HG02981 (cell line): ENCODE data around the gene RHEBL1.

Experiments
- ATAC-seq: cut with Tn5 transposase; IDR thresholded peaks from one replicate; pipeline ENCODE4 v1.9.1; 2021; ENCODE audit warnings: mild to moderate bottlenecking, moderate library complexity; ENCODE audit not compliant: unreplicated experiment

The RHEBL1 gene

DNA sequence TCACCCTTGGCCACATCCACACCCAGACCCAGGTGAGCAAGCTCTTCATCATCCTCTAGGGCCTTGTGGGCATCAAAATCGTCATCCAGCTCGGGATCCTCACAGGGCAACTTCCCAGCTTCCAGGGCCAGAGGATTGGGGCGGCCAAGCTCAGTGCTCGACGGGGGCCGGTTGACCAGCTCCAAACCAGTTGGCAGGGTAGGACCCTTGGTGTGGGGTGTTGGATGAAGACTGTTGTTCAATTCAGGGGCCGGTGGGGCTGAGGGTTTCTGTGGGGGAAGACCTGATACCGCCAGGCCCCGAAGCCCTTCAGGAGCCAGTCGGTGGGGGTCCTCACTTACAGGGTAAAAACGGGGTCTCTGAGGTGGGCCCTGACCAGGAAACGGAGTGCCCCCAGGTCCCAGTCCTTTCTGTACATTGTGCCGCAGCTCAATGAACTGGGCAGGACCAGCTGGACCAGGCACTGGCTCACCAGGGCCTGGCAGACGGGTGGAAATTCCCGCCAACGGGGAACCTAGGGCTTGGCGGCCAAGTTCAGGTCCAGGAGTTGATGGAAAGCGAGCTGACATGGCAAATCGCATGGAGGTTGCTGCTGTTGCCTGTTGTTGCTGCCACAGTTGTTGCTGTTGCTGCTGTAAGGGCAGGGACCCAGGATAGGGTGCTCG, 31.4 kb downstream of the RHEBL1 start:
- no peak for ATAC-seq

DNA sequence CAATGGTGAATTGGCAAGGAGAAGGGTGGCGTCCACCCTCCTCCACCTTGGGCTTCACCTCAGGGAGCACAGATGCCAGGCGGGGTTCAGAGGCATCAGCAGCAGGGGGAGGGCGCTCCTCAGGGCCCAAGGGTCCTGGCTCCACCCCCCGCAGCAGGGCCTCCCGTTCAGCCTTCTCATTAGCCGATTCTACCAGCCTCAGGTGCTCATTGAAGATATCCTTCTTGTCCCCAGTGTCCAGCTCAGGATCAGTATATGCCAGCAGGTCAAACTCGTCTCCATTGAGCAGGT, 31.9 kb downstream of the RHEBL1 start:
- ATAC-seq = no peak

DNA sequence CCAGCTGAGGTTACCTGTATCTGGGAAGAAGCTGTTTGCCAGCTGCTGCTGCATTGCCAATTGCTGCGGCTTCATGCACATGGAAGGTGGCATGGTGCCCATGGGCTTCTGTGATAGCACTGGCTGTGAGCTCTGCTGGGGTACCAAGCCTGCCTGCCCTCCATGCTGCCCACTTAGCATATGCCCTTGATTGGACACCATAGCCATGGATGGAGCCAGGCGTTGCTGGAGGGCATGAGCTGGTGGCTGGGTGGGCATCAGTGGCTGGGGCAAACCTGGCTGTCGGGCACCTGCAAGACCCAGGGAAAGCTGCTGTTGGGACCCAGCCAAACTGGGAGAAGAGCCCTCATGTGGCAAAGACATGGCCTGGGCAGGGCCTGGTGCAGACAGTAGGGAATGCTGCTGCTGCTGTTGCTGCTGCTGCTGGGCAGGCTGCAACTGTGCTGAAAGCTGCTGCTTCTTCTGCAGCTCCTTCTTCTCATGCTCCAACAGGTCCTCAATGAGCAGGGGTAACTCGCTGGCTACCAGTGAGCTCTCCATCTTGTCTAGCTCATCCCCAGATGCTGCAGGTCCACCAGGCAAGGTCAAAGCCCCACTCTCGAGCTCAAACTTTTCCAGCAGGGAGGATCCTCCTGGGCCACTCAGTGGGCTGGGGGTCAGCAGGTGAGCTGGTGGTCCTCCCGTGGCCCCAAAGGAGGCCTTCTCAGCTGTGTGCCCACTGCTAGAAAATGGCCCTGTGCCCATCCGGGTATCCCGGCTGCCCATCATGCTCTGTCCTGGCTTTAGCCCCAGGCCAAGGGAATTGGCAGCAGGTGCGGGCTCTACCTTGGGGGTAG, 32.5 kb downstream of the RHEBL1 start:
- ATAC-seq = no peak

DNA sequence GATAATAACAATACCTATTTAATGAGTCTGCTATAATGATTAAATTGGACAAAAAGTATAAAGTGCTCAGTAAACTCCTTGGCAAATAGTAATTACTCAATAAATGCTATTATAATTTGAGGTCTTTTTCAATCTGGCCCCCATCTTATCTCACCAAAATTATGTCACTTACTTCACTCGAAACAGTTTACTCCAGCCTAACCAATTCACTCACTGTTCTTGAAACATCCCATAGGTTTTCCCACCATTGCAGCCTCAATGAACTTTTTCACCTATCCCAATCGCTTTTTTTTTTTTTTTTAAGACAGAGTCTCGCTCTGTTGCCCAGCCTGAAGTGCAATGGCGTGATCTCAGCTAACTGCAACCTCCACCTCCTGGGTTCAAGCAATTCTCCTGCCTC, 33.8 kb downstream of the RHEBL1 start:
- no peak for ATAC-seq

DNA sequence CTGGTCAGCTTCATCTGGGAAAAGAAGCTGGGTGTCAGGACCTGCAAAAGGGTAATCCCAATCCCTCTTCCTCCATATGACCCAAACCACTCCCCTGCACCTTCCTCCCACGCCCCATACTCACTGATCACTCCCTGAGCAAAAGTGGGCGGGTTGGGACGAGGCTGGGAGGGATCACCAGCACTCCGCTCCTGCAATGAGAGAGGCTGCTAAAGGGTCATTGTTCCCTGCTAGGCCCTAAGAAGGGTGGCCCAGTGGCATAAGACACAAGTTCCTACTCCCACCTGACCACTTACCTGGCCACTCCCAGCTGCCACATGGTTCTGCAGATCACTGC, 35.5 kb downstream of the RHEBL1 start:
- ATAC-seq = no peak

DNA sequence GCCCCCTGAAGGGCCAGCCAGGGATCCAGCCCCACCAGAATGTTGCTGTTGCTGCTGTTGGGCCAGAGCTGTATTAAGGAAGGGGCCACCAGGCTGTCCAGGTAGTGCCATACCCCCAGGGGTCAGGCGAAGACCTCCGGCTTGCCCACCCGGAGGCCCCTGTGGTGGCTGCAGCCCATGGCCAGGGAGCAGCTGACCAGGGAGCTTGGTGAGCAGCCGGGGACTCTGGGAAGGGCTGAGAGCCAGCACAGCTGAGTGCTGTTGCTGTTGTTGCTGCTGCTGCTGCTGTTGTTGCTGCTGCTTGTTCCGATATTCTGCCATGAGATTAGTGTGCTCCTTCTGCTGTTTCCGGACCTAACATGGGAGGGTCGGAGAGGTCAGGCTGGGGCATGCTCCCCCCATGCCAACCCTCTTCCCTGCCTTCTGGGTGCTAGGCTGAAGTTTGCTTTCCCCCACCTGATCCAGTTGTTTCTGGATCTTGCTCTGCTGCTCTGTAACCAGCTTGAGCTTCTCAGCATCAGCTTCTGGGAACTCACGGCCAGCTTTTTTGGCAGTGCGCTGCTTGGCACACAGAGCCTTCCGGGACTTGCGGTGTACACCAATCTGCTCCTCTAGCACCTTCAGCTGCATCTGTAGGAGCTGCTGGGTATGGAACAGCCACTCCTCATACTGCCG, 36.0 kb downstream of the RHEBL1 start:
- ATAC-seq = no peak

DNA sequence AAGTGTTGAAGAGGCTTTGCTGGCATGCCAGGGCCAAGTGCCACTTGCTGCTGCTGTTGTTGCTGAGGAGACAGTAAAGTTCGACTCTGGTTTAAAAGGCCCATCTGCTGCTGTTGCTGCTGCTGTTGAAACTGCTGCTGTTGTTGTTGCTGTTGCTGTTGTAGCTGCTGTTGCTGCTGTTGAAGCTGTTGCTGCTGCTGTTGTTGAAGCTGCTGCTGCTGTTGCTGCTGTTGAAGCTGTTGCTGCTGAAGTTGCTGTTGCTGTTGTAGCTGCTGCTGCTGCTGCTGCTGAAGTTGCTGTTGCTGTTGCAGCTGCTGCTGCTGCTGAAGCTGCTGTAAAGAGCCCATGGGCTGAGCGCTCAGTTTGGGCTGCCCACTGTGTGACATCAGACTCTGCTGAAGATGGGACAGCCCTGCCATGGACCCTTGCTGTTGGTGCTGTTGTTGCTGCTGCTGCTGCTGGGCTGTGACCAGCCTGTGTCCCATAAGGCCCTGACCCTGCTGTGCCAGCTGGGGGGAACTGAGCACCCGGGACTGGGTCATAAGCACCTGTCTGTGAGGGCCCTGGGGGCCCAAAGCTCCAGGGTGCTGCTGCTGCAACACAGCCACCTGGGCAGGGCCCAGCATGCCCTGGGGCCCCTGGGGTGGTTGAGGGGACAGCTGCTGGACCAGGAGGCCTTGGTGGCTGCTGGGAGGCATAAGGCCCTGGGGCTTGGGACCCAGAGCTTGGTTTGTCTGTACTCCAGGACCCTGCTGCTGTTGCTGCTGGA, 36.9 kb downstream of the RHEBL1 start:
- ATAC-seq = no peak

DNA sequence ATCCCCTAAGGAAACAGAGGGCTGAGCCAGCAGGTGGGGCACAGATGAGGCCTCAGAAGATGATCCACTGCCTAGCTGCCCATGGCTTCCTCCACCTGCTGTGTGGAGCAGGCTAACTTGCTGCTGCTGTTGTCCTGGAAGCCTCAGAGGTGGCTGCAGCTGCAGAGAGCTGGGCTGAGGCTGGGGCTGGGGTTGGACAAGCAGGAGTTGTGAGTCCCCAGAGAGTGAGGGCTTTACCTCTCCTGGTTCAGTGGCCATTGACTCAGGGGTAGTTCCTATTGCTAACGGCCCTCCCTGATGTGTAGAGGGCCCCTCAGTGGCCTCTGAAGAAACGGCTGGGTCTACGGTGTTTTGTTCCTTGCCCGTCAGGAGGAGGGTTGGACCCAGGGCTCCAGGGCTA, 37.5 kb downstream of the RHEBL1 start:
- ATAC-seq = no peak

DNA sequence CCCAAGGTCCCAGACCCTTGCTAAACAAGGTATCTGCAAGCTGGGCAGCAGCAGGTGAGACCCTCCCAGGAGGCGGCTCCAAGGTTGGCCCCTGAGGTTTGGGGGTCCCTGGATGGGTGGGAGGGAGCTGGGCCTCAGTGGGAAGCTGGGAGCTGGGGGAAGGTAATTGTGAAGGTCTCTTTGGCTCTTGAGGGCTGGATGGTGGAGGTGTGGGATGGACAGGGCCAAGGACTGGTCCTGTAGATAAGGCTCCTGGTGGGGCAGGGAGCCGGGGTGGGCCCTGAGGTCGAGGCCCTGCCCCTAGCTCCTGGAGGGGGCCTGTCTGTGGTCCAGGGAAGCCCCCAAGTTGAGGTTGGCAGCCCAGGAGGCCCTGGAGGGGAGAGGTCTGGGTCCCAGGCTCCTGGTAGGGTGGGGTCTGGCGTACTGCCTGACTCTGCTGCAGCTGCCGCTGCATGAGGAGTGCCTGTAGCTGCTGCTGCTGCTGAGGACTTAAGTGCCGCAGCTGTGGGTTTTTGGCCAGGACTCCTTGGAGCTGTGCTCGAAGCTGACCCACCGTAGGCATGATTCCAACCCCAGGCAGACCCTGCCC, 38.1 kb downstream of the RHEBL1 start:
- no peak for ATAC-seq

DNA sequence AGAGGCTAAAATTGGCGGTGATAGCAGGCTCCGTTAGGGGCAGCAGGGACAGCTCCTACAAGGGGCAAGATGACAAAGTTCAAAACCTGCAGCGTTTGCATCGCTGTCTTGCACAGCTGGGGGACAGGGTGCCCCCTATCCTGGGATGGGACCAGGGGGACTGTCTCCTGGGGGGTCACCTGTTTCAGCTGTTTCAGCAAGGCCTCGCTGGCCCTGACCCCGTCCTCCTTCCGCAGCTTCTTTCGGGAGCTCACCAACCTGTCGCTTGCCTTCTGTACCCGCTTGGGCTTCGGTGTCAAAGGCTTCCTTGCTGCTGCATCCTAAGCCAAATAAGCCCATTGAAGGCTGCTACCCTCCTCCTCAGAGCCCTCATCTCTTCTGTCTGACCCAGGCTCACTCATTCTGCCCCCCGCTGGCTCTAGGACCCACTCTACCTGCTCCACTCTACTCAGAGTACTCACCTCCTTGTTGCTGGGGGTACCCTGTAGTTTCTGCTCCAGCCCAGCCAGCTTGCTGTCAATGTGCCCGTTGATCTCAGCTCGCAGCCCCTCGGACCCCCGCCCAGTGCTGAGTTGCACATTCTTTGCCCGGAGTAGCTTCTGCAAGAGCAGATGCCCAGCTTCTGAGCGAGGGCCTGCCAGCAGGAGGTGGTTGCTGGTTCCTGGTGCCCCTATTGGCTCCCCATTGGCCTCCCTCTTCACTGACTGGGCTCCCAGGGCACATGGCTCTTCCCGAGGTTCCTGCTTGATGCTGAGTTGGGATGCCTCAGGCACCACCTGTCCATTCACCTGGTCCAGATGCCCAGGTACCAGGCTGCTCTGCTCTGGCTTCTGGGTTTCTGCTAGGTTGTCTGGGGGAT, 38.8 kb downstream of the RHEBL1 start:
- no peak for ATAC-seq

DNA sequence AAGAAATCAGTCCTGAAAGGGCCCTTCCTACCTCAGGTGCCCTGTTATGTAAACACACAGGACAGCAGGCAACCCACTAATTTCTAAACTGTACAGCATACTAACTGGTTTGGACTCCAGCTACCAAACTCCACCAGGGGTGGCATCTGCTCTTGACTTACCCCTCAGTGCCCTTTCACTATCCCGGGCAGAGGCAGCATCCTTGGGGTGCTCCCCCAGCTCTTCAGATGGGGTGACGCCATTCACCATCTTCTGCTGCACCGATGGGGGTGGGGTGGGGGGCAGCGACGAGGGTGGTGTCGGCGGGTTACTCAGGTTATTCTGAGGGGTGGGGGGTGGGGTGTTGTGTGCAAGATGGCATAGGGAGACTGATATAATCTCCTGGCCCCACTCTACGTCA, 39.7 kb downstream of the RHEBL1 start:
- ATAC-seq = no peak

DNA sequence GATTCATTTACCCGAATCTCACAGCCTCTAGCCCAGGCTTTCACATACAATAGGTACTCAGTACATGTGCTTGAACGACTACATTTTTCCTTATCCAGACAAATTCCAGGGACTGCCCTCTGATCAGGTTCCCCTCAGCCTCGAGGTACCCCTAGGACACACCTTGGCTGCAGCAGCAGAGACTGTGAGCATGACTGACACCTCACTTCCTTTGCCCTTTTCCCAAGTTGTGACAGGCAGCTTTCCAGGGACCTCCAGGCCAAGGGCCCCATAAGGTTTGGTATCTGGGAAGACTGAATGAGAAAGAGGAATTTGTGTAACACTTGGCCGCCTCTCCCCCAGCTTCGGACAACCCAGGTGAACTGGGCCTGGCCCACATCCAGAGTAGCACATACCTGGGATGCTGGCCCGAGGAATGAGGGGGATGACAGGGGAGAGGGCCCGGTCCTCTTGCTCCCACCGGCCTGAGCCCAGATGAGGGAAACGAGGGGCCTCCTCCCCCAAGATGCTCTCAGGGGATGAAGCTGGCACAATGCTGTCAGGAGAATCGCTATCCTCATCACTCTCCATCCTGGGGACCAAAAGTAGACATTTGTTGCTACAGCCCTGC, 41.0 kb downstream of the RHEBL1 start:
- ATAC-seq = no peak

DNA sequence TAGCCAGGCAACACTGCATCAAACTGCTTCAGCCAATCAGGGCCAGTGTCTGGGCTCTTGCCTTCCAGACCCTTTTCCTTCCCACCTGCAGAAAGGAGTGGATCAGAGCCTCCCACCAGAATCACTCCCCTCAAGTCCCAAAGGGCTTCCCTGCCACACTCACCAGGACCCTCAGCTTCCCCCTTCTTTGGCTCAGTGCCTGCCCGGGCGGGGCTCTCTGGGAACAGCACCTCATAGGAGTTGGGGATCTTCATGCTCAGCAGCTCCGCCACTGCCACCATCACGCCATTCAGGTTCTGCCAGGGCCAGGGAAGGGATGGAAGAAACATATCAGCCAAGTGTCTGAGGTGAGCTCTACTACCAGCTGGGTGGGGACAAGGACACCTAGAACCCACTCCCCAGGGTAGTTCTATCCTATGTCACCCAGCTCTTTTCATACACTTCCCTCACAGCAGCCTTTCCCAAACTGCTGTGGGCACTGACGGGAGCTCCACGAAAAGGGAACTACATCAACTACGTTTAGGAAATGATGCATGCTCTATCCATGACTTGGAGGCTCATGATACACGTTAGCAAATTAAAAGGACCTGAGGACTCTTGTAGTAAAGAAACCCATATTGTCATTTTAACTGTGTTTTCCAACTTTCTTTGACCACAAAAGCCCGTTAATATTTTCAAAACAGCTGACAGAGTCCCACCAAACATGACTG, 41.8 kb downstream of the RHEBL1 start:
- no peak for ATAC-seq

DNA sequence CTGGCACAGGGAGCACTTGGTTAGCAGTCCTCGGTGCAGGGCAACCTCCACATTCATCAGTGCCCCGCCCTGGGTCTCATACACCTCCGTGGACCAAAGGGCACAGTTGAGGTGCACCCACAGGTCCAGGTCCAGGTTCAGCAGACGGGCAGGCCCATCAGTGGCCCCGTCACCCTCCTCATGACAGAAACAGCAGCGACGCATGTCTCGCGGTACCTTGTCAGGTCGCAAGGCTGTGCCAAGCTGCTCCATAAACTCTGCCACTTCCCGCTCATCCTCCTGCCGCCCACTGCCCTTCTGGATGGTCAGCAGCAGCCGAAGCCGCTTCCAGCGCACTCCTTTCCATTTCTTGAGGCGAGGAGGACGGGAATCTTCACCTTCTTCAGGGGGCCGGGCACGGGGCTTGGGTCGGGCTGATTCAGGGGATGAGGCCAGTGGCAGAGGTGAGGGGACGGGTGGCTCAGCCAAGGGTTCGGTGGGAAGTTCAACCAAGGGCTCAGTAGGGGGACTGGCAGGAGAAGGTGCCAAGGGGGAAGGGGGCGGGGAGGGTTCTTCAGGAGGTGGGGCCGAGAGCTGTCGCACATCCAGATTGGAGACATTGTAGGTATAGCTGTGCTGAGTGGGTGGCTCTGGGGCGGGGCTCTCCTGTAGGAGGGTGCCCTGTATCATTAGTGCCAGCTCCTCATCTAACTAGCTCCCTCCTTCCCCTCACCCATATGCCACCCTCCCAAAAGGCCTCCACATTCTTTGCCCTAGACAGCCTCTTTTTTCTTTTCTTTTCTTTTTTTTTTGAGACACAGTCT, 42.9 kb downstream of the RHEBL1 start:
- no peak for ATAC-seq

DNA sequence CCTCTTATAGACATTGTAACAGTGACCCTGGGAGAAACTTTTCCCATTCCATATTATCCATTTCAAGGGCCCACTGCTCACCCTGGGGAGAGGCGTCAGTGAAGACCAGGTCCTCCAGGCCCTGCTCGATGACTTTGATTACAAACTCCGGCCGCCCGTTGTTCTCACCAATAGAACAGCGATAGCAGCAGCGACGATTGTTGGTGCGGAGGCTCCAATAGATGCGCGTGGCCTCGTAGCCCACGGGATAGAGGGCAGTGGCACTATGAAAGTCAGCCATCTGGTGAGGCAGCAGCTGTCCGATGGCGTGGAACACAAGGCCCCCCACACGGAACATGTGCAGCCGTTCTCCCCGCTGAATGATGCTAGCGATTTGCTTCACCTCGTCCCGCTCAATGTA, 43.7 kb downstream of the RHEBL1 start:
- ATAC-seq = no peak

DNA sequence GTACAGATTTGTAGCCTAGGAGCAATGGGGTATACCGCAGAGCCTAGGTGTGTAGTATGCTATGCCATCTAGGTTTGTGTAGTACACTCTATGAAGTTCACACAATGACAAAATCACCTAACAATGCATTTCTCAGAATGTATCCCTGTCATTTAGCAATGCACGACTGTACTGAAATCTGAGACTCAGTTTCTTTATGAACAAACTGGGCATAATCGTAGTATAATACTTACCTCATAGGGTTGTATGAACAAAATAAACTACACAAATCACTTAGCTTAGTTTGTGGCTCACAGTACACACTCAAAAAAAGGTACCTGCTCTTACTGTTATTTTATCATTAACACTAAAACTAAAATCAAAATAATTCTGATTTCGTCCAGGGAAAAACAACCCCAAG, 44.3 kb downstream of the RHEBL1 start:
- ATAC-seq = no peak

DNA sequence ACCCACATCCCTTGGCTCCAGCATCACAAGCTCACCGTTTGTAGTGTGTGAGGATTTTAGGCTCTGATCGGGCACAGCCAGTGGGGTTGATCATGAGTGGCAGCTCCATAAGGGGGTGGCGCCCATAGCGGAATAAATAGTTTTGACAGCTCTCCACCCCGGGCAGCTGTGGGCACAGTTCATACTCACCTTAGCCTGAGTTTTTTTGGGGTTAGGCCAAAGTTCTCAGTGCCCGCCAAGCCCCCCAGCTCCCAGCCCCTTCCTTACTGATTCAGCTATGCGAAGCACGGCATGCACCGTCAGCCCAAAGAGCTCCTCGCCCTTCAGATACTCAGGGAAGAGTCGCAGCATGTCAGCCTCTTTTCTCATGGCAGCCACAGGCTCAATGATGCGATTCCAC, 45.2 kb downstream of the RHEBL1 start:
- no peak for ATAC-seq

DNA sequence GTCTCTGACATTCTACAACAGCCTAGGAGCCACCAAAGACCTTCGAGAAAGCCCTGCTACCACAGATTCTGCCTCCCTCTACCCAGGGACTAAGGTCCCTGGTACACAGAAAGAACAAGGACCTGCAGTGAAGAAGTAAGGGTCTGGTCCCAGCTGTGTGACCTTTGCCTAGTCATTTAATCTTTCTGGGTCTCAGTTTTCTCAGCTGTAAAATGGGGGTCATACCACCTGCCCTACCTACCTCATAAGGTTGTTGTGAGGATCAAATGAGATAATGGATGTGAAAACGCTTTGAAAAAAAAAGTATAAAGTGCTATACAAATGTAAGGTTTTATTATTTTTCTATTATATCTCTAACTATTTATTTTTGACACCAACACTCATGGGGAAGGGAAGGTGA, 46.0 kb downstream of the RHEBL1 start:
- ATAC-seq = no peak
